HEK293T (cell line): ENCODE measurements around the gene TRAF2.

Source experiments
- CTCF ChIA-PET: fragments of 350-600 bp; formaldehyde crosslinking; extraction: SDS; loops from one replicate; lab custom pipeline; 2021; ENCODE audit warnings: antibody characterized with exemption, inconsistent platforms; lab: Yijun Ruan, JAX
- POLR2A ChIA-PET: fragments of 350-600 bp; formaldehyde crosslinking; extraction: SDS; loops from one replicate; lab custom pipeline; 2020; ENCODE audit warnings: antibody characterized with exemption, inconsistent platforms; lab: Yijun Ruan, JAX
- DNase-seq: peaks from one replicate; pipeline ENCODE4 v3.0.0; 2012; ENCODE audit warnings: mixed read lengths; ENCODE audit errors: extremely low spot score
- ARNT ChIP-seq: fragments of 450-650 bp; IDR thresholded peaks from 2 replicates; pipeline ENCODE4 v1.6.1; 2017; ENCODE audit warnings: mild to moderate bottlenecking
- BHLHE40 ChIP-seq: fragments of 450-650 bp; IDR thresholded peaks from 2 replicates; pipeline ENCODE4 v1.6.1; 2016; ENCODE audit warnings: mild to moderate bottlenecking, moderate library complexity, borderline replicate concordance
- CTBP1 ChIP-seq: fragments of 450-650 bp; IDR thresholded peaks from 2 replicates; pipeline ENCODE4 v1.6.1; 2016; ENCODE audit warnings: borderline replicate concordance
- ELF4 ChIP-seq: fragments of 450-650 bp; IDR thresholded peaks from 2 replicates; pipeline ENCODE4 v1.6.1; 2017; ENCODE audit warnings: antibody characterized with exemption
- FOXA1 ChIP-seq: fragments of 450-650 bp; IDR thresholded peaks from 2 replicates; pipeline ENCODE4 v1.6.1; 2016; ENCODE audit warnings: mild to moderate bottlenecking
- FOXK2 ChIP-seq: fragments of 450-650 bp; IDR thresholded peaks from 2 replicates; pipeline ENCODE4 v1.6.1; 2016; ENCODE audit warnings: mild to moderate bottlenecking
- FOXM1 ChIP-seq: fragments of 450-650 bp; IDR thresholded peaks from 2 replicates; pipeline ENCODE4 v1.6.1; 2017; ENCODE audit warnings: mild to moderate bottlenecking, borderline replicate concordance
- HDGF ChIP-seq: fragments of 450-650 bp; IDR thresholded peaks from 2 replicates; pipeline ENCODE4 v1.6.1; 2017; ENCODE audit warnings: antibody characterized with exemption, borderline replicate concordance
- L3MBTL2 ChIP-seq: fragments of 450-650 bp; conservative IDR thresholded peaks from 2 replicates; pipeline ENCODE4 v1.6.1; 2016; ENCODE audit warnings: mild to moderate bottlenecking
- LEF1 ChIP-seq: fragments of 450-650 bp; IDR thresholded peaks from 2 replicates; pipeline ENCODE4 v1.6.1; 2017; ENCODE audit warnings: mild to moderate bottlenecking, borderline replicate concordance
- NFRKB ChIP-seq: fragments of 450-650 bp; IDR thresholded peaks from 2 replicates; pipeline ENCODE4 v1.6.1; 2016; ENCODE audit warnings: mild to moderate bottlenecking, moderate library complexity
- SP1 ChIP-seq: fragments of 450-650 bp; IDR thresholded peaks from 2 replicates; pipeline ENCODE4 v1.6.1; 2017
- SUZ12 ChIP-seq: fragments of 450-650 bp; IDR thresholded peaks from 2 replicates; pipeline ENCODE4 v1.6.1; 2016; ENCODE audit warnings: mild to moderate bottlenecking
- TARDBP ChIP-seq: fragments of 450-650 bp; IDR thresholded peaks from 2 replicates; pipeline ENCODE4 v1.6.1; 2016
- ZNF384 ChIP-seq: fragments of 450-650 bp; IDR thresholded peaks from 2 replicates; pipeline ENCODE4 v1.6.1; 2016
- TF ChIP-seq, protein P1 (sequence below): fragments of 450-650 bp; IDR thresholded peaks from 2 replicates; pipeline ENCODE4 v1.6.1; 2016

The TRAF2 gene

DNA sequence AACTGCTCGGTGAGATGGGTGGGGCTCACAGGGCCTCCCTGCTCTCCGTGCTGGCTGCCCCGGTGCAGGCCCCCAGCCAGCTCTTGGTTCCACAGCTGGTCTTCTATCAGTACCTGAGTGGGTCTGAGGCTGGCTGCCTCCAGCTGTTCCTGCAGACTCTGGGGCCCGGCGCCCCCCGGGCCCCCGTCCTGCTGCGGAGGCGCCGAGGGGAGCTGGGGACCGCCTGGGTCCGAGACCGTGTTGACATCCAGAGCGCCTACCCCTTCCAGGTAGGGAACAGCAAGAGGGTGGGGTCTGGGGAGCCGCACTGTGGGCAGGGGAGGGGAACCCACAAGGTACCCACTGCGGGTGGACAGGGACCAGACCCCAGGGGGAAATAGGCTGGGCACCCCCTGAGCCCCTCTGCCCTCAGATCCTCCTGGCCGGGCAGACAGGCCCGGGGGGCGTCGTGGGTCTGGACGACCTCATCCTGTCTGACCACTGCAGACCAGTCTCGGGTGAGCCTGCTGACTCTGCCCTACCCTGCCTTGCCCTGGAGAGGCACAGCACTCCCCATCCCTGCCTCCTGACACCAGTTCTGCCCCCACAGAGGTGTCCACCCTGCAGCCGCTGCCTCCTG is 31.4 kb upstream of the TRAF2 start:
- DNase-seq: no peak
- TF ChIP-seq L3MBTL2: no peak
- no peak for TF ChIP-seq ELF4
- TF ChIP-seq CTBP1: no peak
- no peak for TF ChIP-seq FOXM1
- CTCF ChIA-PET: interaction anchor here (0.6 kb wide), 1 partner anchor 181 kb away, joined by 3 read pairs; no protein-coding TSS in a partner anchor
- POLR2A ChIA-PET: no interaction called here

DNA sequence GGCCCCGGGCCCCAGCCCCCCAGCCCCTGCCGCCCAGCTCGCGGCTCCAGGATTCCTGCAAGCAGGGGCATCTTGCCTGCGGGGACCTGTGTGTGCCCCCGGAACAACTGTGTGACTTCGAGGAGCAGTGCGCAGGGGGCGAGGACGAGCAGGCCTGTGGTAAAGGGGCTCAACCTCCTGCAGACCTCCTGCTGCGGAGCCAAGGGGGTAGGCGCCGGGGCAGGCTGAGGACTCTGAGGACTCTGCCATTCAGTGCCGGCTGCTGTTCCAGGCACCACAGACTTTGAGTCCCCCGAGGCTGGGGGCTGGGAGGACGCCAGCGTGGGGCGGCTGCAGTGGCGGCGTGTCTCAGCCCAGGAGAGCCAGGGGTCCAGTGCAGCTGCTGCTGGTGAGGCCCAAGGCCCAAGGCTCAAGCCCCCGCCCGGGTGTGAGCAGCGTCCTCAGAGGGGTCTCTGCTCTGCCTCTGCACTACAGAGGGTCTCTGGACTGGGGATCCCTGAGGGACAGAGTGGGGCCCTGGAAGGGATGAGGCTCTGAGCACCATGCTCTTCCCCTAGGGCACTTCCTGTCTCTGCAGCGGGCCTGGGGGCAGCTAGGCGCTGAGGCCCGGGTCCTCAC is 30.7 kb upstream of the TRAF2 start:
- TF ChIP-seq SUZ12: no peak
- TF ChIP-seq BHLHE40: no peak
- TF ChIP-seq FOXK2: no peak
- no peak for TF ChIP-seq FOXA1
- TF ChIP-seq ELF4: no peak
- DNase-seq: no peak
- ChIA-PET CTCF (no interaction called here), POLR2A (interaction anchor here (1.5 kb wide), 1 partner anchor 7 kb away, joined by 5 read pairs; no protein-coding TSS in a partner anchor)

DNA sequence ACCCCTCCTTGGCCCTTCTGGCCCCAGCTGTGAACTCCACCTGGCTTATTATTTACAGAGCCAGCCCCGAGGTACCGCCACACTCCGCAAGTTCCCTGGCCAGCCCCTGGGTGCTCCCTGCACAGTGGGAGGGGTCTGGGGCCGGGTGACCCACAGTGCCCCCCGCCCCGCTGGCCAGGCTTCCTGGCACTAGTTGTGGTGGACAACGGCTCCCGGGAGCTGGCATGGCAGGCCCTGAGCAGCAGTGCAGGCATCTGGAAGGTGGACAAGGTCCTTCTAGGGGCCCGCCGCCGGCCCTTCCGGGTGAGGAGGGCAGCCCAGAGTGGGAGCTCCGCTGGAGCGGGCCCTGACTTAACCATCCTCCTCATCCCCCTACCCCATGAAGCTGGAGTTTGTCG is 30.2 kb upstream of the TRAF2 start:
- ChIA-PET CTCF (no interaction called here), POLR2A (interaction anchor here (1.5 kb wide), 1 partner anchor 8 kb away, joined by 5 read pairs; no protein-coding TSS in a partner anchor)
- TF ChIP-seq FOXM1: no peak
- no peak for TF ChIP-seq ZNF384
- TF ChIP-seq NFRKB: no peak
- no peak for TF ChIP-seq SP1
- TF ChIP-seq LEF1: no peak
- no peak for TF ChIP-seq BHLHE40
- TF ChIP-seq, protein P1, sequence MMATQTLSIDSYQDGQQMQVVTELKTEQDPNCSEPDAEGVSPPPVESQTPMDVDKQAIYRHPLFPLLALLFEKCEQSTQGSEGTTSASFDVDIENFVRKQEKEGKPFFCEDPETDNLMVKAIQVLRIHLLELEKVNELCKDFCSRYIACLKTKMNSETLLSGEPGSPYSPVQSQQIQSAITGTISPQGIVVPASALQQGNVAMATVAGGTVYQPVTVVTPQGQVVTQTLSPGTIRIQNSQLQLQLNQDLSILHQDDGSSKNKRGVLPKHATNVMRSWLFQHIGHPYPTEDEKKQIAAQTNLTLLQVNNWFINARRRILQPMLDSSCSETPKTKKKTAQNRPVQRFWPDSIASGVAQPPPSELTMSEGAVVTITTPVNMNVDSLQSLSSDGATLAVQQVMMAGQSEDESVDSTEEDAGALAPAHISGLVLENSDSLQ: no peak
- no peak for TF ChIP-seq ELF4
- TF ChIP-seq HDGF: no peak
- no peak for TF ChIP-seq ARNT
- TF ChIP-seq L3MBTL2: no peak
- TF ChIP-seq TARDBP: no peak
- no peak for TF ChIP-seq CTBP1
- no peak for TF ChIP-seq FOXA1
- TF ChIP-seq SUZ12: no peak
- no peak for TF ChIP-seq FOXK2
- no peak for DNase-seq

DNA sequence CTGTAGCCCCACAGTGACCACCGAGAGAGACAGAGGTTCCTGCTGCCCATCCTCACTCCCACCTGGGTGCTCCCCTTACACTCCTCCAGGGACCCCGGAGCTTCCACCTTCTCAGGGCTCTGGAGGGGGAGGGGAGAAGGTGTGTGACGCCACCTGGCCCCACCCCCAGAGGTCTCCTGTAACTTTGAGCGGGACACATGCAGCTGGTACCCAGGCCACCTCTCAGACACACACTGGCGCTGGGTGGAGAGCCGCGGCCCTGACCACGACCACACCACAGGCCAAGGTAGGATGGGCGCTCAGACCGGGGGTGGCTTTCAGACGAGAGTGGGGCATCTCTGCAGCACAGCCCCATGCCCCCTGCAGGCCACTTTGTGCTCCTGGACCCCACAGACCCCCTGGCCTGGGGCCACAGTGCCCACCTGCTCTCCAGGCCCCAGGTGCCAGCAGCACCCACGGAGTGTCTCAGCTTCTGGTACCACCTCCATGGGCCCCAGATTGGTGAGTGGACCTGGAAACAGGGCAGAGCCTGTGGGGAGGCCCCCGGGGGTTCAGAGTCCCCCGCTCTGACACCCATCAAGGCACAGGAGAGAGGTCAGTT is 29.7 kb upstream of the TRAF2 start:
- CTCF ChIA-PET: no interaction called here

DNA sequence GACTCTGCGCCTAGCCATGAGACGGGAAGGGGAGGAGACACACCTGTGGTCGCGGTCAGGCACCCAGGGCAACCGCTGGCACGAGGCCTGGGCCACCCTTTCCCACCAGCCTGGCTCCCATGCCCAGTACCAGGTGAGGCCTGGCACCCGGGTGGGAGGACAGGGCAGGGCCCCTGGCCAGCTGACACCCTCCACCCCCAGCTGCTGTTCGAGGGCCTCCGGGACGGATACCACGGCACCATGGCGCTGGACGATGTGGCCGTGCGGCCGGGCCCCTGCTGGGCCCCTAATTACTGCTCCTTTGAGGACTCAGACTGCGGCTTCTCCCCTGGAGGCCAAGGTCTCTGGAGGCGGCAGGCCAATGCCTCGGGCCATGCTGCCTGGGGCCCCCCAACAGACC is 29.1 kb upstream of the TRAF2 start:
- TF ChIP-seq TARDBP: no peak
- POLR2A ChIA-PET: interaction anchor here (1.5 kb wide), 1 partner anchor 9 kb away, joined by 5 read pairs; no protein-coding TSS in a partner anchor
- DNase-seq: no peak
- CTCF ChIA-PET: no interaction called here

More for the DNA sequence above, 29.7 kb upstream of the TRAF2 start:
- DNase-seq: no peak
- TF ChIP-seq HDGF (no peak), CTBP1 (no peak), SUZ12 (no peak), TARDBP (no peak), FOXM1 (no peak), L3MBTL2 (no peak), SP1 (no peak), FOXK2 (no peak), ARNT (no peak)
- TF ChIP-seq, protein P1: no peak
- POLR2A ChIA-PET: interaction anchor here (1.5 kb wide), 1 partner anchor 9 kb away, joined by 5 read pairs; no protein-coding TSS in a partner anchor

DNA sequence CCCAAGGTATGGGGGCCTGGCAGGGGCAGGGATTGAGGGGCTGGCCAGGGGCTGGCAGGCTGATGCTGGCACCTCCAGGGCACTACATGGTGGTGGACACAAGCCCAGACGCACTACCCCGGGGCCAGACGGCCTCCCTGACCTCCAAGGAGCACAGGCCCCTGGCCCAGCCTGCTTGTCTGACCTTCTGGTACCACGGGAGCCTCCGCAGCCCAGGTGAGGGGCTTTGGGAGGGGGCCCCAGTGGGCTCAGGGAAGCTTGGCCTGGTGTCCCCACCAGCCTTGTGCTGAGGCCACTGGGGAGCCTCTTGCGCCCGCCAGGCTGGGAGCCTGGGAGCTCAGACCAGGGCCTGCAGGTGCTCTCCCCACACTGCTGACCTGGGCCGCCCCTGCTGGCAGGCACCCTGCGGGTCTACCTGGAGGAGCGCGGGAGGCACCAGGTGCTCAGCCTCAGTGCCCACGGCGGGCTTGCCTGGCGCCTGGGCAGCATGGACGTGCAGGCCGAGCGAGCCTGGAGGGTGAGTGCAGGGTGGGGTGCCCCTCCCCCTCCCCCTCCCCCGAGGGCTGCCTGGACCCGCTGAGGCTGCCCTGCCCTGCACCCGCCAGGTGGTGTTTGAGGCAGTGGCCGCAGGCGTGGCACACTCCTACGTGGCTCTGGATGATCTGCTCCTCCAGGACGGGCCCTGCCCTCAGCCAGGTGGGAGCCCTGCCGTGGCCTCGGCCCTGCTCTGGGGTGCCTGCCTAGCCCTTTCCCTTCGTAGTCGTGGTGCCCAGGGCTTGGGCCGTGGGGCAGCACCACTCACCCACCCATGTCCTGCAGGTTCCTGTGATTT is 28.5 kb upstream of the TRAF2 start:
- POLR2A ChIA-PET: no interaction called here
- TF ChIP-seq FOXK2 (no peak), NFRKB (no peak), ELF4 (no peak), CTBP1 (no peak), SUZ12 (no peak), SP1 (no peak), L3MBTL2 (no peak), FOXM1 (no peak), FOXA1 (no peak), BHLHE40 (no peak), HDGF (no peak)
- TF ChIP-seq, protein P1: no peak
- DNase-seq: no peak
- CTCF ChIA-PET: no interaction called here
